T-helper 9 cell (primary cell): ENCODE data around the gene ZNF195.
"Not testable (repeated sequence)": the region's sequence is repeated elsewhere in the genome, so short reads cannot be mapped to it uniquely, and the experiment has no call there.

ENCODE experiments used
- DNase-seq: peaks from one replicate; pipeline ENCODE4 v3.0.0-alpha.2; 2020

Gene ZNF195

GRCh38 chr11:3402181-3402860, 23.4 kb upstream of the ZNF195 start:
- not testable (repeated sequence) for DNase-seq

GRCh38 chr11:3401052-3401451, 22.1 kb upstream of the ZNF195 start:
- DNase-seq, result not testable (repeated sequence)

- DNase-seq, result not testable (repeated sequence)
These were observed 19.6 kb upstream of the ZNF195 start for GRCh38 chr11:3398509-3398908.

DNA sequence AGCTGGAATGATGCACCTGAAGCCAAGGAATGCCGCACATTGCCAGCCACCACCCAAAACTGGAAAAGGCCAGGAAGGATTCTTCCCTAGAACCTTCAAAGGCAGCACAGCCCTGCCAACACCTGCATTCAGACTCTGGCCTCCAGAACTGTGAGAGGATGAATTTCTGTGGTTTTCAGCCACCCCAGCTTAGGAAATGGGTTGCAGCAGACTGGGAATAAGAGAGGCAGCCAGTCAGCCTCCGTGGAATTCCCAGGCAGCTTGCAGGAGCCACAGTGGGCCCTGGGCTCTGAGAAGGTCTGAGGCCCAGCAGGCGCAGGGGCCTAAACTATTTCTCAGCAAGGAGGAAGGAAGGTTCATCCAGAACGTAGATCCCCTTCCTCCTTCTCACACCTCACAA, 19.2 kb upstream of the ZNF195 start:
- not testable (repeated sequence) for DNase-seq

DNA sequence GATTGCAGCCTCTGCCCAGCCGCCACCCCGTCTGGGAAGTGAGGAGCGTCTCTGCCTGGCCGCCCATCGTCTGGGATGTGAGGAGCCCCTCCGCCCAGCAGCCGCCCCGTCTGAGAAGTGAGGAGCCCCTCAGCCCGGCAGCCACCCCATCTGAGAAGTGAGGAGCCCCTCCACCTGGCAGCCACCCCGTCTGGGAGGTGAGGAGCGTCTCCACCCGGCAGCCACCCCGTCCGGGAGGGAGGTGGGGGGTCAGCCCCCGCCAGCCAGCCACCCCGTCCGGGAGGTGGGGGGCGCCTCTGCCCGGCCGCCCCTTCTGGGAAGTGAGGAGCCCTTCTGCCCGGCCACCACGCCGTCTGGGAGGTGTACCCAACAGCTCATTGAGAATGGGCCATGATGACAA, 18.3 kb upstream of the ZNF195 start:
- DNase-seq, result not testable (repeated sequence)

- DNase-seq, result not testable (repeated sequence)
These were observed 16.5 kb upstream of the ZNF195 start for GRCh38 chr11:3395468-3395867.

- DNase-seq, result not testable (repeated sequence)
These were observed 16.0 kb upstream of the ZNF195 start for GRCh38 chr11:3394956-3395355.

DNA sequence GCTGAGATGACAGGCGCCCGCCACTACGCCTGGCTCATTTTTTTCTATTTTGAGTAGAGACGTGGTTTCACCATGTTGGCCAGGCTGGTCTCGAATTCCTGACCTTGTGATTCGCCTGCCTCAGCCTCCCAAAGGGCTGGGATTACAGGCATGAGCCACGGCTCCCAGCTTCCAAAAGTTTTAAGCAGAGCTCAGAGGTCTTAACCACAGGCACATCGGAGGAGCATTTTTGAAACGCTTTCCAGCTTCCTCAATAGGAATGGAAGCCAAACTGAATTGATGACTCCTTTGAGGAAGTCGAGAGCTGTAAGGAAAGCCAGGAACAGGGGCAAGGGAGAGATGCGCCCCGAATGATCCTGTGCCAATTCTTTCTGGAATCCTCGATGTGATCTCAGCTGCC, 14.5 kb upstream of the ZNF195 start:
- DNase-seq, result not testable (repeated sequence)

DNA sequence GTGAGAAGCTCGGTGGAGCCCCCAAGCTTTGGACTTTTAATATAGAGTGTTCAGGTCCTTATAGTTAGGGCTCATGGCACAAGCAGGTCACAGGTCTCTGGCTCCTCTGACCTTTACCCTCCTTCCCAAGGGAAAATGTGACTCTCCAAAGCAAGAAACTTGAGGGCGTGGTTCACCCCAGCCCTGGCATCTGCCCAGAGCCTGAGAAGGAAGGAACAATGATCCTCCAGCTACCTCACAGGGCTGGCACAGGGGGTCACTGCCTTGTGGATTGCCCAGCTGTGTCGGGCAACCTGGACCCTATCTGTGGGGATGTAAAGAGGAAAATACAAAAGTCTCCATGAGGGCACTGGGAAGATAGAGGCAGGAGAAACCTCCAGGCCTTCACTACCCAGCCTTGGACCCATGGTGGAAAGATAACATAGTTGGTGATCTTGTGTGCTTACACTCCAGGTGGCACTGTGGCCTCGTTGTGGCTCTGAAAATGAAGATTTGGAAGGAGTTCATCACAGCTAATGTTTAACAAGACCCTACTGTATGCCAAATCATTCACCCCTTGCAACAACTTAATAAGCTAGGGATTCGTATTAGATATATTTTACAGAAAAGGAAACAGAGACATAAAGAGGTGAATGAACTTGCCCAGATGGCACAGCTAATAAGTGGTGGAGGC, 3.8 kb upstream of the ZNF195 start:
- DNase-seq, result no peak

GRCh38 chr11:3381794-3382193, 2.8 kb upstream of the ZNF195 start:
- DNase-seq, result no peak

- DNase-seq, result no peak
These were observed 2.0 kb upstream of the ZNF195 start for GRCh38 chr11:3380706-3381545.

DNA sequence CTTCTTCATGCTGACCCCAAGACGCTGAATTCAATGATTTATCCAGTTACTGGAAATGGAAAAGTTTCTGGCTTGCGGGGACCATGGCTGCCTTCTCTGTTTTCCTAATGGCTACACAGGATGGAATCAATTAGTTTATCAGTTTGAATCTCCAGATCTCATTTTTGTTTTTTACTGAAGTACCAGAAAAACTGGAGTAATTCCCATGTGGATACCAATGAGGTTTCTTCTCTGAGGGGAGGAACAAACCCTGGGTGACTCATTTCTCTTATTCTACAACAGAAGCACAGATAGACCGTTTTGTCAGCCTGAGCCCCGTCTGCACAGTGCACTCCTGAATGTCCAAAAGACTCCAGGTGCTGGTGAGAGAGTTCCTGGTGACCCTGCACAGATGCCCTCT, 3.4 kb downstream of the ZNF195 start:
- DNase-seq, result no peak

GRCh38 chr11:3370311-3370870, 8.6 kb downstream of the ZNF195 start:
- DNase-seq, result no peak

DNA sequence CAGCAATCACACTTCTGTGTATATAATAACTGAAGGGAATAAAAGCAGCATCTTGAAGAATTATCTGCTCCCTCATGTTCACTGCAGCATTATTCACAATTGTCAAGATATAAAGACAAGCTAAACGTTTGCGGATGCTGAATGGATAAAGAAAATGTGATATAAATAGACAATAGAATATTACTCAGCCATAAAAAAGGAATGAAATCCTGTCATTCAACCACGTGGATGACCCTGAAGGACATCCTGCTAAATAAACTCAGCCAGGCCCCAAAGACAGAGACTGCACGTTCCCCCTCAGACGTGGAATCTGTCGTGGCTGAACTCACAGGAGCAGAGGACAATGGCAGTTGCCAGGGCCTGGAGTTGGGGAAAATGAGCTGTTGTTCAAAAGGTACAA, 9.6 kb downstream of the ZNF195 start:
- no peak for DNase-seq

- DNase-seq, result no peak
These were observed 10.7 kb downstream of the ZNF195 start for GRCh38 chr11:3368199-3368598.

- DNase-seq, result no peak
These were observed 11.7 kb downstream of the ZNF195 start for GRCh38 chr11:3367221-3367620.

- no peak for DNase-seq
These were observed 19.7 kb downstream of the ZNF195 start for GRCh38 chr11:3359092-3359824.

GRCh38 chr11:3357994-3358676, 20.8 kb downstream of the ZNF195 start:
- DNase-seq, result no peak

- no peak for DNase-seq
These were observed 21.6 kb downstream of the ZNF195 start for GRCh38 chr11:3357302-3357701.

DNA sequence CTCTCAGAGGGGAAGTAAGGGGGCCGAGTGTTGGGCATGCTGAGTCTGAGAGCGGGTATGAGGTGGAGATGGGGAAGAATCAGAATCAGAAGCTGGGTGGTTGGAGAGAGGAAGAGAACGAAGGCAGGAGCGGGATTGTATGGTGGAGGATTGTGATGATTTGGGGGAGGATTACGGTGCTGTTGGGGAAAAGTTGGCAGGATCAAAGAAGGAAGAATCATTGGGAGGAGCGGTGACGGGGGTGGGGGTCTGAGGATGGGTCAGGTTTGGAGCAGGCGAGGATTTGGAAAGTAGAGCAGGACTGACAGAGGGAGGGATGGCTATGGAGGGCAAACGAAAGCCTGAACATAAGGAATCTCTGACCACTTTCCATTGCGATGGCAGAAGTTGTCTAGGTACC, 22.1 kb downstream of the ZNF195 start:
- no peak for DNase-seq

DNA sequence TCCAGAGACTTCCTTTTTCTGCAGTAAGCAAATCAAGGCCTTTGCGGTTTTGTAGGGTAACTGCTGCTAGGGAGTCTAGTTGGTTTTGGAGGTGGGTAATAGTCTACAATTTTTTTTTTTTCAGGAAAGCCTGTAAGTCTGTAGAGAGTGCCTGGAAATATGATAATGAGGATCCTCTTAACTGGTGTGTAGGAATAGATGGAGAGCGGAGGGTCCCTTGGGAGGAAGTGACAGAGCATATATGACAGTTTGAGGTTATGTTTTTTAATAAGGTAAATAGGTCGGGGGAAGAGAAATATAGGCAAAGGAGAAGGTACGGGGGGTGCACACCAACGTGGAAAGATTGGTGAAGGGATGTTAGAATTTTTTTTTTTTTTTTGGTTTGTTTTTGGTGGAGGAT, 25.9 kb downstream of the ZNF195 start:
- no peak for DNase-seq

- no peak for DNase-seq
These were observed 31.8 kb downstream of the ZNF195 start for GRCh38 chr11:3347127-3347526.
